CD4-positive, alpha-beta T cell (primary cell): ENCODE results near the gene MPP4. TPM values are rescaled to one million over a fixed set of nuclear protein-coding genes. Genes with fewer than 3 reads are reported as not detected.

Source experiments
- ATAC-seq: fragments of 200-7000 bp; cut with Tn5 transposase; one replicate; pipeline ENCODE4 v1.10.0; 2022; ENCODE audit warnings: mild to moderate bottlenecking; ENCODE audit not compliant: poor library complexity
- CTCF ChIA-PET: fragments of 350-600 bp; sonication (Branson Sonifier 250); formaldehyde crosslinking; loops from one replicate; lab custom pipeline; 2021; ENCODE audit warnings: antibody characterized with exemption, inconsistent platforms; lab: Charles Lee
- POLR2A ChIA-PET: fragments of 350-600 bp; sonication (Branson Sonifier 250); formaldehyde crosslinking; loops from one replicate; lab custom pipeline; 2021; ENCODE audit warnings: antibody characterized with exemption, inconsistent platforms; lab: Charles Lee
- DNase-seq, 14 experiments: peaks; one replicate each; pipeline ENCODE4 v3.0.0-alpha.2; 2013 to 2020; ENCODE audit warnings: mixed read lengths in 2 of 14
- H3K27ac ChIP-seq, 2 donors: one replicate each; pipeline versions ENCODE4 v1.5.1 to v1.7.0; 2013; ENCODE audit warnings: low read length in 2 of 2, low read depth in 1 of 2, mild to moderate bottlenecking in 1 of 2
- H3K27me3 ChIP-seq, 2 experiments: 1 replicate in 1 of 2; 2 replicates in 1 of 2; pipeline versions ENCODE4 v1.6.1 to v1.7.0; 2013; ENCODE audit warnings: low read length in 2 of 2, control low read depth in 1 of 2, mild to moderate bottlenecking in 1 of 2, moderate library complexity in 1 of 2; ENCODE audit not compliant: insufficient read depth in 2 of 2, control insufficient read depth in 1 of 2
- H3K36me3 ChIP-seq: one replicate; pipeline ENCODE4 v1.6.1; 2013; ENCODE audit warnings: low read length, control low read depth; ENCODE audit not compliant: insufficient read depth
- H3K4me1 ChIP-seq: one replicate; pipeline ENCODE4 v1.6.1; 2013; ENCODE audit warnings: low read length, control low read depth; ENCODE audit not compliant: insufficient read depth
- H3K4me3 ChIP-seq: one replicate; pipeline ENCODE4 v1.5.1; 2013; ENCODE audit warnings: mild to moderate bottlenecking, low read length, moderate library complexity
- H3K9me3 ChIP-seq, 2 experiments: 1 replicate in 1 of 2; 2 replicates in 1 of 2; pipeline versions ENCODE4 v1.6.1 to v1.7.0; 2013; ENCODE audit warnings: low read length in 2 of 2, mild to moderate bottlenecking in 2 of 2, control low read depth in 1 of 2, moderate library complexity in 1 of 2; ENCODE audit not compliant: control insufficient read depth in 1 of 2, insufficient read depth in 1 of 2
- H3K27ac Mint-ChIP-seq: one replicate; pipeline ENCODE4 v1.8.0; 2020; ENCODE audit warnings: mixed read lengths
- H3K27me3 Mint-ChIP-seq: one replicate; pipeline ENCODE4 v1.8.0; 2021; ENCODE audit warnings: mixed read lengths
- H3K36me3 Mint-ChIP-seq: one replicate; pipeline ENCODE4 v1.8.0; 2021; ENCODE audit warnings: low read depth, mixed read lengths
- H3K4me1 Mint-ChIP-seq: one replicate; pipeline ENCODE4 v1.8.0; 2021; ENCODE audit warnings: low read depth, mixed read lengths
- H3K4me3 Mint-ChIP-seq: one replicate; pipeline ENCODE4 v1.8.0; 2020; ENCODE audit warnings: mild to moderate bottlenecking, mixed read lengths
- H3K9me3 Mint-ChIP-seq: one replicate; pipeline ENCODE4 v1.8.0; 2020; ENCODE audit warnings: mixed read lengths
- CTCF ChIP-seq: fragments of 200-600 bp; IDR thresholded peaks from one replicate; pipeline ENCODE4 v1.8.0; 2022; ENCODE audit warnings: antibody characterized with exemption, mild to moderate bottlenecking
- intact Hi-C, 2 experiments: fragments of 100-400 bp; cut with DNase I in 1 of 2; cut with micrococcal nuclease in 1 of 2; formaldehyde crosslinking; loops; one replicate each; pipeline versions ENCODE4 v1.15.1 to v1.9.0; 2023 to 2025; cut with DNase I, micrococcal nuclease
- total RNA-seq, 174 experiments: library from RNA in 2 of 174; stranded (reverse) in 2 of 174; gene quantifications; one replicate each; pipeline ENCODE4 v1.2.3 and lab custom pipeline; 2021 to 2026

The MPP4 gene
- total RNA-seq, 2 experiments from 2014 or later, result not detected

- Mint-ChIP-seq H3K27ac (no peak overlapping the region), H3K4me1 (no peaks in the 10 kb centered on the region), H3K4me3 (no peak overlapping the region), H3K9me3 (no peaks in the 10 kb centered on the region), H3K36me3 (no peaks in the 10 kb centered on the region), H3K27me3 (peaks cover 9% of the 10 kb centered on the region)
- peak in 3 of 14 experiments; percentile 27 to 69 (median 39) for DNase-seq
- Histone ChIP-seq H3K27ac (no peak overlapping the region), H3K4me1 (no peaks in the 10 kb centered on the region), H3K9me3 (no peaks in the 10 kb centered on the region), H3K27me3 (peaks cover 0 to 4% of the 10 kb centered on the region in 2 experiments), H3K4me3 (no peak overlapping the region), H3K36me3 (no peaks in the 10 kb centered on the region)
- TF ChIP-seq CTCF, result no peak
- CTCF ChIA-PET, result no interaction called here
- intact Hi-C loops, result no loop called here
- POLR2A ChIA-PET, result no interaction called here
- no peak for ATAC-seq
Measured at GRCh38 chr2:201656102-201656501, 42.3 kb downstream of the MPP4 start.

DNA sequence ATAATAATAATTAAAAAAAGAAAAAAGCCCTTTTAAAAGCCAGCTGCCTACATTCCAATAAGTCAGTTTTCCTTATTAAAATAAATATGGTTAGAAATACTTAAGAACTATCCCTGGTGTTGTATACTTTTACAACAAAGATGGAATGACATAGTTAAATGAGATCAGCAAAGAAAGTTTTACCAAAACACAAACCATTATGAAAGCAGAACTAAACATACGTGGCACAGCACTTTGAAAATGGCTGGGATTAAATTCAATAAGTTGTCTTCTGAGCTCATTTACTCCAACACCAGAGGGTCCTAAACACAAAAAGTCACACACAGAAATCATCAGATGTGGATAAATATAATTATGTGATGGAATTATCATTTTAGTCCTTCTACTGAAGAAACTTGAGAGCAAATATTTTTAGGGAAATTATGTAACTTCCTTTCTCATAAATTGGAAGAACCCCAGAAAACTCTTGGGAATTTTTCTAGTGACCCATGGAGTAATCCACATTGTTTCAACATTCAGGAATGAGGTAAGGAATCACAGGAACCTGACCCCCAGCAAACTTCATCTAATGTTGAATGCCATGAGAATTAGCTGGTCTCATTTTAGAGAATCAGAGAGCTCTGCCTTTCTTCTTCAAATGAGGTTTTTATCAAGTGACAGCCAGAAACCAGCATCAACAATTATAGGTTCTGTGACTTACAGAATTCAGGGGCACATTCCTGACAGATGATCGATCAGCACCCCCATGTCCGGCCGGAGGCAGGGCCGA lies 43.6 kb downstream of the MPP4 start:
- no peak overlapping the region for H3K4me3 Mint-ChIP-seq
- H3K9me3 ChIP-seq, result no peaks in the 10 kb centered on the region
- no peaks in the 10 kb centered on the region for H3K36me3 Mint-ChIP-seq
- no peaks in the 10 kb centered on the region for H3K4me1 Mint-ChIP-seq
- H3K9me3 Mint-ChIP-seq, result no peaks in the 10 kb centered on the region
- no peak for ATAC-seq
- no peaks in the 10 kb centered on the region for H3K4me1 ChIP-seq
- H3K36me3 ChIP-seq, result no peaks in the 10 kb centered on the region
- TF ChIP-seq CTCF, result no peak
- no peak for DNase-seq
- no peak overlapping the region for H3K27ac ChIP-seq
- H3K4me3 ChIP-seq, result no peak overlapping the region
- ChIA-PET POLR2A (interaction anchor here (1.2 kb wide), 1 partner anchor 12 kb away, joined by 3 read pairs; the partner anchor contains the start of gene TMEM237), CTCF (no interaction called here)
- H3K27me3 ChIP-seq, result peaks cover 0 to 4% of the 10 kb centered on the region in 2 experiments
- intact Hi-C loops, result no loop called here
- H3K27ac Mint-ChIP-seq, result no peak overlapping the region
- H3K27me3 Mint-ChIP-seq, result peaks cover 13% of the 10 kb centered on the region

DNA sequence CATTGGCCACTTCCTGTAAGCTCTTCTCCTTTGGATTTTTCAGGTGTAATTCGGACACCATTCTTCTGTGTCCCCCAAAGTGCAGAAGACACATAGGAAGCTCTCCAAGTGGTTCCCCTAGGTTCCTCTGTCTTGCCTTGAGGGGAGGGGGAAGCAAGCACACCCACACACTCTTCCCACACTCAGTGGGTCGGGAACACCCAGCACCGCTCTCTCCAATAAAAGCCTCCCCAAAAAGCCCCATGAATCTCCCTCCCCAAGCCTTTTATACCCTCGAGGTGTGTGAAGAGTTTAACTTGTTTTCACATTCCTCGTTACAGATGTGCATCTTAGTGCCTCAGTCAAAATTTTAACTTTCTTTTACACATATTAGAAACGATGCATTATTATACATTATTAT lies 45.2 kb downstream of the MPP4 start:
- ATAC-seq (no peak), DNase-seq (no peak)
- Histone ChIP-seq H3K27me3 (peaks cover 0 to 4% of the 10 kb centered on the region in 2 experiments), H3K27ac (no peak overlapping the region), H3K4me1 (no peaks in the 10 kb centered on the region), H3K36me3 (no peaks in the 10 kb centered on the region), H3K4me3 (no peak overlapping the region), H3K9me3 (no peaks in the 10 kb centered on the region)
- no peak for TF ChIP-seq CTCF
- Mint-ChIP-seq H3K27ac (no peak overlapping the region), H3K9me3 (no peaks in the 10 kb centered on the region), H3K4me3 (no peak overlapping the region), H3K36me3 (no peaks in the 10 kb centered on the region), H3K4me1 (no peaks in the 10 kb centered on the region), H3K27me3 (peaks cover 13% of the 10 kb centered on the region)
- ChIA-PET POLR2A (no interaction called here), CTCF (interaction anchor here (0.8 kb wide), 1 partner anchor 88 kb away, joined by 3 read pairs; no protein-coding TSS in a partner anchor)
- intact Hi-C loops, result no loop called here
